ENCODE measurements around the gene DOCK11.

DOCK11 gene

DNA sequence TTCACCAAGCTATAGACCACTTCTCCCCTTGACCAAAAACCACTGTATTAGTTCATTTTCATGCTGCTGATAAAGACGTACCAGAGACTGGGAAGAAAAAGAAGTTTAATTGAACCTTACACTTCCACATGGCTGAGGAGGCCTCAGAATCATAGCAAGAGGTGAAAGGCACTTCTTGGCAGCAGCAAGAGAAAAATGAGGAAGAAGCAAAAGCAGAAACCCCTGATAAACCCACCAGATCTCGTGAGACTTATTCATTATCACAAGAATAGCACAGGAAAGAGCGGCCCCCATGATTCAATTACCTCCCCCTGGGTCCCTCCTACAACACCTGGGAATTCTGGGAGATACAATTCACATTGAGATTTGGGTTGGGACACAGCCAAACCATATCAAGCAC is 97.8 kb downstream of the DOCK11 start (continued):
- TF ChIP-seq, protein P1, sequence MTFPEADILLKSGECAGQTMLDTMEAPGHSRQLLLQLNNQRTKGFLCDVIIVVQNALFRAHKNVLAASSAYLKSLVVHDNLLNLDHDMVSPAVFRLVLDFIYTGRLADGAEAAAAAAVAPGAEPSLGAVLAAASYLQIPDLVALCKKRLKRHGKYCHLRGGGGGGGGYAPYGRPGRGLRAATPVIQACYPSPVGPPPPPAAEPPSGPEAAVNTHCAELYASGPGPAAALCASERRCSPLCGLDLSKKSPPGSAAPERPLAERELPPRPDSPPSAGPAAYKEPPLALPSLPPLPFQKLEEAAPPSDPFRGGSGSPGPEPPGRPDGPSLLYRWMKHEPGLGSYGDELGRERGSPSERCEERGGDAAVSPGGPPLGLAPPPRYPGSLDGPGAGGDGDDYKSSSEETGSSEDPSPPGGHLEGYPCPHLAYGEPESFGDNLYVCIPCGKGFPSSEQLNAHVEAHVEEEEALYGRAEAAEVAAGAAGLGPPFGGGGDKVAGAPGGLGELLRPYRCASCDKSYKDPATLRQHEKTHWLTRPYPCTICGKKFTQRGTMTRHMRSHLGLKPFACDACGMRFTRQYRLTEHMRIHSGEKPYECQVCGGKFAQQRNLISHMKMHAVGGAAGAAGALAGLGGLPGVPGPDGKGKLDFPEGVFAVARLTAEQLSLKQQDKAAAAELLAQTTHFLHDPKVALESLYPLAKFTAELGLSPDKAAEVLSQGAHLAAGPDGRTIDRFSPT (tag by site-specific recombination; IDR thresholded peaks at IDR 0.05): no peak
- no peak for TF ChIP-seq EGR2 (tag by site-specific recombination; IDR thresholded peaks at IDR 0.05; ENCODE audit: low read depth)

DNA sequence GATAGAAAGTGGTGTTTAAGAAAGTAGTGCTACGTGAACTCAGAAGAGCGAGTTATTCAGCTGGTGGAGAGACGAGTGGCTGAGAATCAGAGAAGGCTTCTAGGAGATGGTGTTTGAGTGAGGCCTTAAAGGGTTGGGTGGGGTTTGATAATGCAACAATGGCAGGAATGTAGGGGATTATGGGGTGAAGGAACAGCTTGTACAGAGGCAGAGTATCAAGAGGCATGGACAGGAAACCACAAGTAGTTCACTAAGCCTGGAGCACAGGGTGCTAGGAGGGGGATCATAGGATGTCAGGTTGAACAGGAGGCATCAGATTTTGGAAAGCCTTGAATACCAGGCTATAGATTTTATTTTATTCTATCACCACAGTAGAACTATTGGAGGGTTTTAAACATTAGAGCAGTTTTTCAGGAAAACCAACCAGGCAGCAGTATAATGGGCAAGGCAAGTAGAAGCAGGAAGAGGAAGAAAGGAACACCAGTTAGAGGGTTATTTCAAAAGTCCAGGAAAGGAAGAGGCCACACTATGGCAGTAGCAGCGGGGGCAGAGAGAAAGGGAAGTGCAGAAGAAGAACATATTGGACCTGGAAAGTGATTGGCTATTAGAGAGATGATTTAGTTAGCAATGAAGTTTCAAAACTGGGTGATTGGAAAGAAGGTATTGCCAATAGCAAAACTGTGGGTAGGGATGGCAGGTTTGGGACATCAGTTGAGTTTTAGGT is 99.2 kb downstream of the DOCK11 start:
- CTCF ChIA-PET: interaction anchor here (2.3 kb wide), 1 partner anchor 8 kb away, joined by 10 read pairs; no protein-coding TSS in a partner anchor
- POLR2A ChIA-PET: no interaction called here
- Histone ChIP-seq H3K36me3 (ENCODE audit: control insufficient read depth in 2 of 2, insufficient read depth in 1 of 2, low read length in 2 of 2) (no peaks in the 10 kb centered on the region), H3K27ac (ENCODE audit: extremely low read depth, low read depth, low read length) (no peak overlapping the region), H3K4me3 (ENCODE audit: low read depth, low read length) (no peak overlapping the region), H3K4me1 (ENCODE audit: control insufficient read depth, insufficient read depth, low read length) (no peaks in the 10 kb centered on the region), H3K9me3 (ENCODE audit: control insufficient read depth, insufficient read depth, low read depth, low read length) (no peaks in the 10 kb centered on the region)
- TF ChIP-seq ZNF626 (tag by site-specific recombination; IDR thresholded peaks at IDR 0.05) (no peak), BCL11A (tag by site-specific recombination; IDR thresholded peaks at IDR 0.05; ENCODE audit: low read depth) (no peak), ZNF211 (tag by site-specific recombination; IDR thresholded peaks at IDR 0.05; ENCODE audit: low read depth) (no peak), RBAK (tag by site-specific recombination; IDR thresholded peaks at IDR 0.05) (no peak), ZNF776 (tag by site-specific recombination; IDR thresholded peaks at IDR 0.05; ENCODE audit: borderline replicate concordance) (no peak), ZNF571 (tag by site-specific recombination; IDR thresholded peaks at IDR 0.05) (no peak), ZNF138 (tag by site-specific recombination; IDR thresholded peaks at IDR 0.05; ENCODE audit: borderline replicate concordance) (no peak), SCRT2 (tag by site-specific recombination; IDR thresholded peaks at IDR 0.05) (no peak)
- TF ChIP-seq, protein P2, sequence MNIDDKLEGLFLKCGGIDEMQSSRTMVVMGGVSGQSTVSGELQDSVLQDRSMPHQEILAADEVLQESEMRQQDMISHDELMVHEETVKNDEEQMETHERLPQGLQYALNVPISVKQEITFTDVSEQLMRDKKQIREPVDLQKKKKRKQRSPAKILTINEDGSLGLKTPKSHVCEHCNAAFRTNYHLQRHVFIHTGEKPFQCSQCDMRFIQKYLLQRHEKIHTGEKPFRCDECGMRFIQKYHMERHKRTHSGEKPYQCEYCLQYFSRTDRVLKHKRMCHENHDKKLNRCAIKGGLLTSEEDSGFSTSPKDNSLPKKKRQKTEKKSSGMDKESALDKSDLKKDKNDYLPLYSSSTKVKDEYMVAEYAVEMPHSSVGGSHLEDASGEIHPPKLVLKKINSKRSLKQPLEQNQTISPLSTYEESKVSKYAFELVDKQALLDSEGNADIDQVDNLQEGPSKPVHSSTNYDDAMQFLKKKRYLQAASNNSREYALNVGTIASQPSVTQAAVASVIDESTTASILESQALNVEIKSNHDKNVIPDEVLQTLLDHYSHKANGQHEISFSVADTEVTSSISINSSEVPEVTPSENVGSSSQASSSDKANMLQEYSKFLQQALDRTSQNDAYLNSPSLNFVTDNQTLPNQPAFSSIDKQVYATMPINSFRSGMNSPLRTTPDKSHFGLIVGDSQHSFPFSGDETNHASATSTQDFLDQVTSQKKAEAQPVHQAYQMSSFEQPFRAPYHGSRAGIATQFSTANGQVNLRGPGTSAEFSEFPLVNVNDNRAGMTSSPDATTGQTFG (tag by site-specific recombination; IDR thresholded peaks at IDR 0.05; ENCODE audit: borderline replicate concordance): no peak
- TF ChIP-seq, protein P3, sequence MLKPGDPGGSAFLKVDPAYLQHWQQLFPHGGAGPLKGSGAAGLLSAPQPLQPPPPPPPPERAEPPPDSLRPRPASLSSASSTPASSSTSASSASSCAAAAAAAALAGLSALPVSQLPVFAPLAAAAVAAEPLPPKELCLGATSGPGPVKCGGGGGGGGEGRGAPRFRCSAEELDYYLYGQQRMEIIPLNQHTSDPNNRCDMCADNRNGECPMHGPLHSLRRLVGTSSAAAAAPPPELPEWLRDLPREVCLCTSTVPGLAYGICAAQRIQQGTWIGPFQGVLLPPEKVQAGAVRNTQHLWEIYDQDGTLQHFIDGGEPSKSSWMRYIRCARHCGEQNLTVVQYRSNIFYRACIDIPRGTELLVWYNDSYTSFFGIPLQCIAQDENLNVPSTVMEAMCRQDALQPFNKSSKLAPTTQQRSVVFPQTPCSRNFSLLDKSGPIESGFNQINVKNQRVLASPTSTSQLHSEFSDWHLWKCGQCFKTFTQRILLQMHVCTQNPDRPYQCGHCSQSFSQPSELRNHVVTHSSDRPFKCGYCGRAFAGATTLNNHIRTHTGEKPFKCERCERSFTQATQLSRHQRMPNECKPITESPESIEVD (tag by site-specific recombination; IDR thresholded peaks at IDR 0.05): no peak
- TF ChIP-seq, protein P4, sequence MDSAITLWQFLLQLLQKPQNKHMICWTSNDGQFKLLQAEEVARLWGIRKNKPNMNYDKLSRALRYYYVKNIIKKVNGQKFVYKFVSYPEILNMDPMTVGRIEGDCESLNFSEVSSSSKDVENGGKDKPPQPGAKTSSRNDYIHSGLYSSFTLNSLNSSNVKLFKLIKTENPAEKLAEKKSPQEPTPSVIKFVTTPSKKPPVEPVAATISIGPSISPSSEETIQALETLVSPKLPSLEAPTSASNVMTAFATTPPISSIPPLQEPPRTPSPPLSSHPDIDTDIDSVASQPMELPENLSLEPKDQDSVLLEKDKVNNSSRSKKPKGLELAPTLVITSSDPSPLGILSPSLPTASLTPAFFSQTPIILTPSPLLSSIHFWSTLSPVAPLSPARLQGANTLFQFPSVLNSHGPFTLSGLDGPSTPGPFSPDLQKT (IDR thresholded peaks at IDR 0.05; ENCODE audit: borderline replicate concordance, low read depth, low read length): no peak
- TF ChIP-seq, protein P5, sequence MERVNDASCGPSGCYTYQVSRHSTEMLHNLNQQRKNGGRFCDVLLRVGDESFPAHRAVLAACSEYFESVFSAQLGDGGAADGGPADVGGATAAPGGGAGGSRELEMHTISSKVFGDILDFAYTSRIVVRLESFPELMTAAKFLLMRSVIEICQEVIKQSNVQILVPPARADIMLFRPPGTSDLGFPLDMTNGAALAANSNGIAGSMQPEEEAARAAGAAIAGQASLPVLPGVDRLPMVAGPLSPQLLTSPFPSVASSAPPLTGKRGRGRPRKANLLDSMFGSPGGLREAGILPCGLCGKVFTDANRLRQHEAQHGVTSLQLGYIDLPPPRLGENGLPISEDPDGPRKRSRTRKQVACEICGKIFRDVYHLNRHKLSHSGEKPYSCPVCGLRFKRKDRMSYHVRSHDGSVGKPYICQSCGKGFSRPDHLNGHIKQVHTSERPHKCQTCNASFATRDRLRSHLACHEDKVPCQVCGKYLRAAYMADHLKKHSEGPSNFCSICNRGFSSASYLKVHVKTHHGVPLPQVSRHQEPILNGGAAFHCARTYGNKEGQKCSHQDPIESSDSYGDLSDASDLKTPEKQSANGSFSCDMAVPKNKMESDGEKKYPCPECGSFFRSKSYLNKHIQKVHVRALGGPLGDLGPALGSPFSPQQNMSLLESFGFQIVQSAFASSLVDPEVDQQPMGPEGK (tag by site-specific recombination; IDR thresholded peaks at IDR 0.05): no peak

Data from HEK293 (cell line).